T-helper 2 cell treated with Interferon-gamma antibody and Interleukin-4, amounts not matched to agents 5 μg/mL and 100 μg/mL, for 36 hours (primary cell): ENCODE results near the gene TGFBR1.

Experiments
- DNase-seq: peaks from one replicate; pipeline ENCODE4 v3.0.0; 2021; ENCODE audit warnings: low spot score
- H3K27ac Mint-ChIP-seq: one replicate; pipeline ENCODE4 v1.8.0; 2021; ENCODE audit warnings: mild to moderate bottlenecking, mixed read lengths
- H3K27me3 Mint-ChIP-seq: one replicate; pipeline ENCODE4 v1.8.0; 2021; ENCODE audit warnings: low read depth, mixed read lengths
- H3K36me3 Mint-ChIP-seq: one replicate; pipeline ENCODE4 v1.8.0; 2021; ENCODE audit warnings: low read depth, mixed read lengths
- H3K4me1 Mint-ChIP-seq: one replicate; pipeline ENCODE4 v1.8.0; 2021; ENCODE audit warnings: low read depth, mixed read lengths
- H3K4me3 Mint-ChIP-seq: one replicate; pipeline ENCODE4 v1.8.0; 2022; ENCODE audit warnings: mild to moderate bottlenecking, moderate library complexity, mixed read lengths
- H3K9me3 Mint-ChIP-seq: one replicate; pipeline ENCODE4 v1.8.0; 2021; ENCODE audit warnings: mixed read lengths

Gene TGFBR1

GRCh38 chr9:99071313-99072039, 33.4 kb upstream of the TGFBR1 start:
- H3K27ac Mint-ChIP-seq, result no peak overlapping the region
- DNase-seq, result no peak
- no peak overlapping the region for H3K4me3 Mint-ChIP-seq
- no peaks in the 10 kb centered on the region for H3K27me3 Mint-ChIP-seq
- peaks cover 43% of the 10 kb centered on the region for H3K4me1 Mint-ChIP-seq
- peaks cover 10% of the 10 kb centered on the region for H3K36me3 Mint-ChIP-seq
- H3K9me3 Mint-ChIP-seq, result no peaks in the 10 kb centered on the region

- no peak overlapping the region for H3K4me3 Mint-ChIP-seq
- peaks cover 10% of the 10 kb centered on the region for H3K36me3 Mint-ChIP-seq
- DNase-seq, result no peak
- no peak overlapping the region for H3K27ac Mint-ChIP-seq
- peaks cover 49% of the 10 kb centered on the region for H3K4me1 Mint-ChIP-seq
- no peaks in the 10 kb centered on the region for H3K27me3 Mint-ChIP-seq
- no peaks in the 10 kb centered on the region for H3K9me3 Mint-ChIP-seq
Observed at GRCh38 chr9:99072040-99072394, 32.9 kb upstream of the TGFBR1 start.

GRCh38 chr9:99073347-99073746, 31.6 kb upstream of the TGFBR1 start:
- Mint-ChIP-seq H3K27me3 (no peaks in the 10 kb centered on the region), H3K36me3 (peaks cover 10% of the 10 kb centered on the region), H3K4me3 (no peak overlapping the region), H3K9me3 (no peaks in the 10 kb centered on the region), H3K27ac (no peak overlapping the region), H3K4me1 (peaks cover 53% of the 10 kb centered on the region)
- no peak for DNase-seq

- no peak for DNase-seq
- H3K27ac Mint-ChIP-seq, result no peak overlapping the region
Observed at GRCh38 chr9:99073985-99074901, 30.7 kb upstream of the TGFBR1 start.

GRCh38 chr9:99074902-99075245, 30.0 kb upstream of the TGFBR1 start:
- Mint-ChIP-seq H3K4me3 (no peak overlapping the region), H3K27me3 (no peaks in the 10 kb centered on the region), H3K36me3 (peaks cover 1% of the 10 kb centered on the region), H3K9me3 (no peaks in the 10 kb centered on the region), H3K4me1 (peaks cover 44% of the 10 kb centered on the region), H3K27ac (no peak overlapping the region)
- no peak for DNase-seq

More at GRCh38 chr9:99073985-99074901, 30.7 kb upstream of the TGFBR1 start:
- Mint-ChIP-seq H3K36me3 (peaks cover 3% of the 10 kb centered on the region), H3K4me1 (peaks cover 49% of the 10 kb centered on the region), H3K27me3 (no peaks in the 10 kb centered on the region), H3K9me3 (no peaks in the 10 kb centered on the region), H3K4me3 (no peak overlapping the region)

- Mint-ChIP-seq H3K27me3 (no peaks in the 10 kb centered on the region), H3K4me1 (peaks cover 43% of the 10 kb centered on the region), H3K9me3 (no peaks in the 10 kb centered on the region), H3K36me3 (peaks cover 1% of the 10 kb centered on the region), H3K4me3 (peak overlapping the region; percentile 3), H3K27ac (peak overlapping the region; percentile 27)
- no peak for DNase-seq
Observed at GRCh38 chr9:99075246-99075912, 29.5 kb upstream of the TGFBR1 start.

- Mint-ChIP-seq H3K27me3 (peaks cover 5% of the 10 kb centered on the region), H3K36me3 (peaks cover 1% of the 10 kb centered on the region), H3K27ac (peak overlapping the region; percentile 89), H3K9me3 (no peaks in the 10 kb centered on the region), H3K4me1 (peaks cover 39% of the 10 kb centered on the region), H3K4me3 (peak overlapping the region; percentile 37)
- no peak for DNase-seq
Observed at GRCh38 chr9:99076030-99076429, 28.9 kb upstream of the TGFBR1 start.

GRCh38 chr9:99076483-99077171, 28.3 kb upstream of the TGFBR1 start:
- Mint-ChIP-seq H3K4me3 (peak overlapping the region; percentile 55), H3K9me3 (no peaks in the 10 kb centered on the region), H3K4me1 (peaks cover 37% of the 10 kb centered on the region), H3K27ac (peak overlapping the region; percentile 89), H3K36me3 (peaks cover 1% of the 10 kb centered on the region), H3K27me3 (peaks cover 5% of the 10 kb centered on the region)
- DNase-seq, result peak; percentile 39

- H3K4me3 Mint-ChIP-seq, result no peak overlapping the region
- peaks cover 19% of the 10 kb centered on the region for H3K27me3 Mint-ChIP-seq
- no peak overlapping the region for H3K27ac Mint-ChIP-seq
- peaks cover 33% of the 10 kb centered on the region for H3K4me1 Mint-ChIP-seq
- H3K36me3 Mint-ChIP-seq, result peaks cover 1% of the 10 kb centered on the region
- no peak for DNase-seq
- H3K9me3 Mint-ChIP-seq, result no peaks in the 10 kb centered on the region
Observed at GRCh38 chr9:99078717-99079116, 26.2 kb upstream of the TGFBR1 start.

- H3K4me1 Mint-ChIP-seq, result peaks cover 33% of the 10 kb centered on the region
- H3K27ac Mint-ChIP-seq, result no peak overlapping the region
- no peak for DNase-seq
- peaks cover 1% of the 10 kb centered on the region for H3K36me3 Mint-ChIP-seq
- H3K9me3 Mint-ChIP-seq, result no peaks in the 10 kb centered on the region
- no peak overlapping the region for H3K4me3 Mint-ChIP-seq
- H3K27me3 Mint-ChIP-seq, result peaks cover 21% of the 10 kb centered on the region
Observed at GRCh38 chr9:99079542-99079941, 25.4 kb upstream of the TGFBR1 start.

GRCh38 chr9:99083051-99083450, 21.9 kb upstream of the TGFBR1 start:
- H3K4me1 Mint-ChIP-seq, result peaks cover 12% of the 10 kb centered on the region
- H3K27ac Mint-ChIP-seq, result no peak overlapping the region
- DNase-seq, result no peak
- no peak overlapping the region for H3K4me3 Mint-ChIP-seq
- H3K27me3 Mint-ChIP-seq, result peaks cover 23% of the 10 kb centered on the region
- no peaks in the 10 kb centered on the region for H3K36me3 Mint-ChIP-seq
- no peaks in the 10 kb centered on the region for H3K9me3 Mint-ChIP-seq

- H3K4me3 Mint-ChIP-seq, result no peak overlapping the region
- peaks cover 20% of the 10 kb centered on the region for H3K27me3 Mint-ChIP-seq
- H3K36me3 Mint-ChIP-seq, result peaks cover 7% of the 10 kb centered on the region
- H3K27ac Mint-ChIP-seq, result no peak overlapping the region
- peaks cover 16% of the 10 kb centered on the region for H3K4me1 Mint-ChIP-seq
- H3K9me3 Mint-ChIP-seq, result peaks cover 14% of the 10 kb centered on the region
- DNase-seq, result no peak
Observed at GRCh38 chr9:99085949-99086948, 18.7 kb upstream of the TGFBR1 start.

- DNase-seq, result no peak
- Mint-ChIP-seq H3K27ac (no peak overlapping the region), H3K27me3 (peaks cover 18% of the 10 kb centered on the region), H3K36me3 (peaks cover 10% of the 10 kb centered on the region), H3K4me3 (no peak overlapping the region), H3K9me3 (peaks cover 16% of the 10 kb centered on the region), H3K4me1 (peaks cover 24% of the 10 kb centered on the region)
Observed at GRCh38 chr9:99087462-99087861, 17.5 kb upstream of the TGFBR1 start.
